Stimulated activated effector memory CD8-positive, alpha-beta T cell treated with anti-CD3 and anti-CD28 coated beads, Interleukin-12 subunit alpha, Interleukin-12 subunit beta, amount 100 ng/mL, for 72 hours (primary cell): Measurements from ENCODE around the gene SRPRA.
"Not testable (repeated sequence)": the region's sequence is repeated elsewhere in the genome, so short reads cannot be mapped to it uniquely, and the experiment has no call there.

Experiments
- ATAC-seq: fragments of 150-1000 bp; cut with Tn5 transposase; 2 replicates; pipeline ENCODE4 v1.10.0; 2021
- DNase-seq, 2 donors: peaks; one replicate each; pipeline ENCODE4 v3.0.0; 2021 to 2022; ENCODE audit warnings: low spot score in 2 of 2
- H3K27ac Mint-ChIP-seq: one replicate; pipeline ENCODE4 v1.8.0; 2022; ENCODE audit warnings: mild to moderate bottlenecking, mixed read lengths
- H3K36me3 Mint-ChIP-seq: one replicate; pipeline ENCODE4 v1.8.0; 2022; ENCODE audit warnings: mild to moderate bottlenecking, mixed read lengths
- H3K4me1 Mint-ChIP-seq: one replicate; pipeline ENCODE4 v1.8.0; 2022; ENCODE audit warnings: mixed read lengths
- H3K4me3 Mint-ChIP-seq: one replicate; pipeline ENCODE4 v1.8.0; 2022; ENCODE audit warnings: mild to moderate bottlenecking, mixed read lengths
- H3K9me3 Mint-ChIP-seq: one replicate; pipeline ENCODE4 v1.8.0; 2022; ENCODE audit warnings: mixed read lengths

The SRPRA gene

GRCh38 chr11:126267650-126268049 lies 1.0 kb downstream of the SRPRA start:
- Mint-ChIP-seq H3K4me3 (peak overlapping the region; percentile 98), H3K36me3 (peaks cover 74% of the 10 kb centered on the region), H3K27ac (peak overlapping the region; percentile 98), H3K9me3 (no peaks in the 10 kb centered on the region), H3K4me1 (peaks cover 49% of the 10 kb centered on the region)
- no peak for ATAC-seq
- no peak for DNase-seq

- H3K9me3 Mint-ChIP-seq = no peaks in the 10 kb centered on the region
- peaks cover 87% of the 10 kb centered on the region for H3K36me3 Mint-ChIP-seq
- no peak for DNase-seq
- peaks cover 41% of the 10 kb centered on the region for H3K4me1 Mint-ChIP-seq
- peak overlapping the region; percentile 45 for H3K27ac Mint-ChIP-seq
- no peak overlapping the region for H3K4me3 Mint-ChIP-seq
- no peak for ATAC-seq
Observed at GRCh38 chr11:126265811-126266210, 2.9 kb downstream of the SRPRA start.

- peaks cover 23% of the 10 kb centered on the region for H3K4me1 Mint-ChIP-seq
- no peak overlapping the region for H3K4me3 Mint-ChIP-seq
- H3K36me3 Mint-ChIP-seq = peaks cover 95% of the 10 kb centered on the region
- peak overlapping the region; percentile 26 for H3K27ac Mint-ChIP-seq
- no peaks in the 10 kb centered on the region for H3K9me3 Mint-ChIP-seq
- ATAC-seq = no peak
- no peak for DNase-seq
Observed at GRCh38 chr11:126263489-126263888, 5.2 kb downstream of the SRPRA start.

- Mint-ChIP-seq H3K4me1 (peaks cover 14% of the 10 kb centered on the region), H3K9me3 (no peaks in the 10 kb centered on the region), H3K36me3 (peaks cover 95% of the 10 kb centered on the region), H3K27ac (peak overlapping the region; percentile 4), H3K4me3 (no peak overlapping the region)
- ATAC-seq = no peak
- no peak for DNase-seq
Observed at GRCh38 chr11:126262216-126262615, 6.5 kb downstream of the SRPRA start.

- DNase-seq (no peak), ATAC-seq (no peak)
- H3K4me3 Mint-ChIP-seq = no peak overlapping the region
- H3K27ac Mint-ChIP-seq = peak overlapping the region; percentile 61
- H3K4me1 Mint-ChIP-seq = no peaks in the 10 kb centered on the region
- H3K9me3 Mint-ChIP-seq = no peaks in the 10 kb centered on the region
- H3K36me3 Mint-ChIP-seq = peaks cover 69% of the 10 kb centered on the region
Observed at GRCh38 chr11:126257764-126258163, 10.9 kb downstream of the SRPRA start.

GRCh38 chr11:126257144-126257543 lies 11.6 kb downstream of the SRPRA start:
- Mint-ChIP-seq H3K4me1 (no peaks in the 10 kb centered on the region), H3K27ac (no peak overlapping the region), H3K4me3 (no peak overlapping the region), H3K36me3 (peaks cover 63% of the 10 kb centered on the region), H3K9me3 (no peaks in the 10 kb centered on the region)
- DNase-seq = no peak
- ATAC-seq = no peak

- no peaks in the 10 kb centered on the region for H3K4me1 Mint-ChIP-seq
- H3K27ac Mint-ChIP-seq = peak overlapping the region; percentile 27
- no peaks in the 10 kb centered on the region for H3K9me3 Mint-ChIP-seq
- no peak overlapping the region for H3K4me3 Mint-ChIP-seq
- DNase-seq = no peak
- ATAC-seq = no peak
- H3K36me3 Mint-ChIP-seq = peaks cover 61% of the 10 kb centered on the region
Observed at GRCh38 chr11:126256216-126256615, 12.5 kb downstream of the SRPRA start.

GRCh38 chr11:126255507-126255906 lies 13.2 kb downstream of the SRPRA start:
- DNase-seq, H3K4me1 Mint-ChIP-seq, ATAC-seq, H3K9me3 Mint-ChIP-seq, H3K4me3 Mint-ChIP-seq: not testable (repeated sequence)
- peak overlapping the region; percentile 27 for H3K27ac Mint-ChIP-seq
- H3K36me3 Mint-ChIP-seq = peaks cover 61% of the 10 kb centered on the region

- H3K27ac Mint-ChIP-seq = peak overlapping the region; percentile 27
- no peaks in the 10 kb centered on the region for H3K9me3 Mint-ChIP-seq
- no peak for ATAC-seq
- H3K36me3 Mint-ChIP-seq = peaks cover 58% of the 10 kb centered on the region
- H3K4me3 Mint-ChIP-seq = no peak overlapping the region
- no peaks in the 10 kb centered on the region for H3K4me1 Mint-ChIP-seq
- DNase-seq = no peak
Observed at GRCh38 chr11:126254819-126255218, 13.9 kb downstream of the SRPRA start.

- Mint-ChIP-seq H3K4me1 (no peaks in the 10 kb centered on the region), H3K36me3 (peaks cover 54% of the 10 kb centered on the region), H3K27ac (no peak overlapping the region), H3K4me3 (no peak overlapping the region), H3K9me3 (no peaks in the 10 kb centered on the region)
- DNase-seq (no peak), ATAC-seq (no peak)
Observed at GRCh38 chr11:126253265-126253664, 15.4 kb downstream of the SRPRA start.

- no peak overlapping the region for H3K4me3 Mint-ChIP-seq
- no peak for ATAC-seq
- no peak overlapping the region for H3K27ac Mint-ChIP-seq
- peaks cover 65% of the 10 kb centered on the region for H3K36me3 Mint-ChIP-seq
- no peak for DNase-seq
- no peaks in the 10 kb centered on the region for H3K4me1 Mint-ChIP-seq
- no peaks in the 10 kb centered on the region for H3K9me3 Mint-ChIP-seq
Observed at GRCh38 chr11:126246636-126247035, 22.1 kb downstream of the SRPRA start.

- Mint-ChIP-seq H3K4me3 (no peak overlapping the region), H3K27ac (no peak overlapping the region), H3K36me3 (peaks cover 45% of the 10 kb centered on the region), H3K4me1 (no peaks in the 10 kb centered on the region), H3K9me3 (no peaks in the 10 kb centered on the region)
- no peak for DNase-seq
- ATAC-seq = peak; percentile 26
Observed at GRCh38 chr11:126233391-126233790, 35.3 kb downstream of the SRPRA start.

GRCh38 chr11:126232683-126233082 lies 36.0 kb downstream of the SRPRA start:
- H3K27ac Mint-ChIP-seq = no peak overlapping the region
- H3K36me3 Mint-ChIP-seq = peaks cover 38% of the 10 kb centered on the region
- no peak for DNase-seq
- ATAC-seq = no peak
- no peak overlapping the region for H3K4me3 Mint-ChIP-seq
- H3K9me3 Mint-ChIP-seq = no peaks in the 10 kb centered on the region
- H3K4me1 Mint-ChIP-seq = no peaks in the 10 kb centered on the region

- Mint-ChIP-seq H3K27ac (no peak overlapping the region), H3K36me3 (peaks cover 34% of the 10 kb centered on the region), H3K4me1 (no peaks in the 10 kb centered on the region), H3K4me3 (no peak overlapping the region), H3K9me3 (no peaks in the 10 kb centered on the region)
- ATAC-seq = no peak
- no peak for DNase-seq
Observed at GRCh38 chr11:126231725-126232459, 36.8 kb downstream of the SRPRA start.

GRCh38 chr11:126229858-126230540 lies 38.7 kb downstream of the SRPRA start:
- ATAC-seq (no peak), DNase-seq (no peak)
- Mint-ChIP-seq H3K36me3 (peaks cover 22% of the 10 kb centered on the region), H3K4me3 (no peak overlapping the region), H3K9me3 (no peaks in the 10 kb centered on the region), H3K27ac (no peak overlapping the region), H3K4me1 (no peaks in the 10 kb centered on the region)
